ENCODE measurements around the gene LINC01488.
A peak's percentile ranks its signal among the peaks of the same experiment; 100 is the strongest.

LINC01488 gene

DNA sequence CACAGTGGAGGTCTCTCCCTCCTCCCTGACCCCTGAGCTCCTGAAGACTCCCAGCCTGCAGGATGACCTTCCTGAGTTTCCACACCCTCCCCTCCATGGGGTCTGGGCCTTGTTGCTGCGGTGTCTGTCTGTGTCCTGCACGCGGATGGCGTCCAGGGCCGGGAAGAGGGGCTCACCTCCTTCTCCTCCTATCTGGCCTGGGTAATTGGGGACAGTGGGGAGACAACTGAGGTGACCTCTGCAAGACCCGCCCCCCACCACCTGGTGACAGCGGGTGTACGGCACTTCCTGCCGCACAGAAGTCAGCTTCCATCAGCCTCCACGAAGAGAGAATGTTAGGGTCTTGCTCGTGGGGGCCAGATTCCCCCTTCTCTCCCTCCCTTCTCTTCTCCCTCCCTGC, 31.7 kb downstream of the LINC01488 start:
- DNase-seq: no peak

GRCh38 chr11:69513663-69514224, 32.3 kb downstream of the LINC01488 start:
- no peak for DNase-seq

- DNase-seq: no peak
Measured at GRCh38 chr11:69514771-69515170, 33.3 kb downstream of the LINC01488 start.

- DNase-seq: no peak
Measured at GRCh38 chr11:69515271-69516245, 34.1 kb downstream of the LINC01488 start.

- DNase-seq: no peak
Measured at GRCh38 chr11:69516526-69516925, 35.1 kb downstream of the LINC01488 start.

- no peak for DNase-seq
Measured at GRCh38 chr11:69518081-69518950, 36.9 kb downstream of the LINC01488 start.

GRCh38 chr11:69520186-69520916, 38.9 kb downstream of the LINC01488 start:
- DNase-seq: no peak

DNA sequence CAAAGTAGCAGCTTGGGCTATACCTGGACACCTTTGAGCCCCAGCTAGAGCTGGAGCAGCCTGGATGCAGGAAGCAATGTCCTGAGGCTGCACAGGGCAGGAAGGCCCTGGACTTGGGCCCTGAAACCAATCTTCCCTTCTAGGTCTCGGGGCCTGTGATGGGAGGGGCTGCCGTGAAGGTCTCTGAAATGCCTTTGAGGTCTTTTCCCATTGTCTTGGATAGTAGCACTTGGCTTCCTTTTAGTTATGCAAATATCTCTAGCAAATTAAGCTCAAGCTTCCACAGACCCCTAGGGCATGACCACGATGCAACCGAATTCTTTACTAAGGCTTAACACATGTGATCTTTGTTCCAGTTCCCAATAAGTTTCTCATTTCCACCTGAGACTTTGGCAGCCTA, 40.0 kb downstream of the LINC01488 start:
- DNase-seq: no peak

GRCh38 chr11:69523453-69523852, 42.0 kb downstream of the LINC01488 start:
- DNase-seq: no peak

DNA sequence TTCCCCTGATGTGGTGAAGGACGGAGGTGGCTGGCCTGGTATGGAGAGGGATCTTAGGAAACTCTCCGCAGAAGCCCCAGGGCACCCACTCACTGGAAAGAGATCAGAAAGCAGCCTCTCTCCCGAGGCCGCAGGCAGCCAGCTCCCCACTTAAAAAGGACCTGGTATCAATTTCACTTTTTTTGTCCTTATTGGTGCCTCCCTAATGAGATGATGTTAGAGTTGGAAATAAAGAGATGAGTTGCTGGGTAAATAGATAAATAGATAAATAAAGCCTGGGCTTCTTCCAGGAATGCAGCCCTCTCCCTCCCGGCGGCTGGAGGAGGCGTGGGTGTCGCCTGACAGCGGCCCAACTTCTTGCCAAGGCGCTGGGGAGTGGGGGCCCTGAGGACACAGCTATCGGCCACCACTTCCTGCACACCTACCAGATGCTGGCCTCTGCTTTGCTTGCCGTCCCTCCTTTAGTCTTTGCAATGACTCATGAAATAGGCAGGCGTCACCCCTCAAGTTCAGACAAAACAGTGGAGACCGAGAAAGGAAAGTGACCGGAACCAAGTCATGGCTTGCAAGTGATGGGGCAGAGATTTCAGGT, 42.9 kb downstream of the LINC01488 start:
- DNase-seq: no peak

DNA sequence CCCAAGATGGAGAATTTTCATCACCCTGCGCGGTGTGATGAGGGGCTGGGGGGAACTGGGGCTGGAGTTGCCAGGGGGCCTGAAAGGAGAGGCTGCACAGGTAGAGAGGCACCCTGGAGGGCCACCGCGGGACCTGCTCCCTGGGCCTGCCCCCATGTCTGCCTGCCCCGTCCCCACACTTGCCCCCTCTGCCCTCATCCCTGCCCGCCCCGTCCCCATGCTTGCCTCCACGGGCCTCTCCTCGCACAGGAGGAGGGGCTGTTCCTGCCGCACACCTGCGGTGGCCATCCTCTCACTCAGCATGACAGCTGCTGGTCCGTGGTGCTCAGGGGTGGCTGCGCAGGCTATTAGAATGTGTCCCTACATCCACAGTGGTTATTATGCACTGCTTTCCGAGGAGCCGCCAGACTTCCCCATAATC, 43.5 kb downstream of the LINC01488 start:
- no peak for DNase-seq

DNA sequence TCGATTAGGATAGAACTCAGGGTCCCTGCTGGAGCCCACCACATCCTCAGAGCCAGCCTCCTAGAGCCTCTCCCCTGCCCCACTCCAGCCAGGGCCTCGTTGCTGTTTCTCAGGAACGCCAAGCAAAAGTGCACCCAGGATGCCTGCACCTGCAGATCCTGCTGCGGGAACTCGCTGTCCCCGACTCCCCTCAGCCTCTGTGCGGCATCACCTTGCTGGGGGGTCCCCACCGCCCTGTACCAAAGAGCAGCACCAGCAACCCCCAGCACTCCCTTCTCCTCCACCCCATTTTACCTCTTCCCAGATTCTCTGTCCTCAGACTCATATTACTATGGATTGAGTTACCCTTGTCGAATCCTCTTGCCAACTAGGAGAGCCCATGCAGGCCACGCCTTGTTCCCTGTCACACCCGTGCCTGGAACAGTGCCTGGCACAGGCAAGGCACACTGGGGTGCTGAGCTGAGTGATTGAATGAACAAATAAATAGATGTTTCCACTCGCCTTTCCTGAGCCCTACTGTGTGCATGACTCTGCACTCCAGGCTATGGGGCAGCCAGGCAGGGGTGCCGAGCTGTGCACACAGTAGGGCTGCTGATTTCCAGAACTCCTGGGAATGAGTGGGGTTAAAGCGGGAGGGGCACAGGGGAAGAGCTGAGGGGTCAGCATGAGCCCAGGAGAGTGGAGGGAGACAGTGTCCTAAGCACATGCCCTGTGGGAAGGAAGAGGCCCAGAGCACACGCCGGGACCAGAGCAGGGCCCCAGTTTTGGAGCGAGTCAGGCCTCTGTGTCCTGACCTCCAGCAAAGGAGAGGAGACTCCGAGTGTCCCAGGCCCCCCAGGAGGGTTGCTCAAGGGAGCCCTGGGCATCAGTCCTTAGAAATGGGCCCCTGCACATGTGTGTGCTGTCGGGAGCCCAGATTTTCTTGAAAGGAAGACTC, 44.3 kb downstream of the LINC01488 start:
- DNase-seq: peak; percentile 25

DNA sequence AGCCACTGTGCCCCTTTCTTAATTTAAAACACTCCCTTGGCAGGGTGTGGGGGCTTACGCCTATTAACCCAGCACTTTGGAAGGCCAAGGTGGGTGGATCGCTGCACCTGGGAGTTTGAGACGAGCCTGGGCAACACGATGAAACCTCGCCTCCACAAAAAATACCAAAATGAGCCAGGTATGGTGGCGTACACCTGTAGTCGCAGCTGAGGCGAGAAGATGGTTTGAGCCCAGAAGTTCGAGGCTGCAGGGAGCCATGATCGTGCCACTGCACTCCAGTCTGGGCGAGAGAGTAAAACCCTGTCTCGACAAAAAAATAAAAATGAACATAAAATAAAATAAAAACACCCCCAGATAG, 45.0 kb downstream of the LINC01488 start:
- no peak for DNase-seq

- DNase-seq: peak; percentile 41
Measured at GRCh38 chr11:69529001-69529400, 47.5 kb downstream of the LINC01488 start.

DNA sequence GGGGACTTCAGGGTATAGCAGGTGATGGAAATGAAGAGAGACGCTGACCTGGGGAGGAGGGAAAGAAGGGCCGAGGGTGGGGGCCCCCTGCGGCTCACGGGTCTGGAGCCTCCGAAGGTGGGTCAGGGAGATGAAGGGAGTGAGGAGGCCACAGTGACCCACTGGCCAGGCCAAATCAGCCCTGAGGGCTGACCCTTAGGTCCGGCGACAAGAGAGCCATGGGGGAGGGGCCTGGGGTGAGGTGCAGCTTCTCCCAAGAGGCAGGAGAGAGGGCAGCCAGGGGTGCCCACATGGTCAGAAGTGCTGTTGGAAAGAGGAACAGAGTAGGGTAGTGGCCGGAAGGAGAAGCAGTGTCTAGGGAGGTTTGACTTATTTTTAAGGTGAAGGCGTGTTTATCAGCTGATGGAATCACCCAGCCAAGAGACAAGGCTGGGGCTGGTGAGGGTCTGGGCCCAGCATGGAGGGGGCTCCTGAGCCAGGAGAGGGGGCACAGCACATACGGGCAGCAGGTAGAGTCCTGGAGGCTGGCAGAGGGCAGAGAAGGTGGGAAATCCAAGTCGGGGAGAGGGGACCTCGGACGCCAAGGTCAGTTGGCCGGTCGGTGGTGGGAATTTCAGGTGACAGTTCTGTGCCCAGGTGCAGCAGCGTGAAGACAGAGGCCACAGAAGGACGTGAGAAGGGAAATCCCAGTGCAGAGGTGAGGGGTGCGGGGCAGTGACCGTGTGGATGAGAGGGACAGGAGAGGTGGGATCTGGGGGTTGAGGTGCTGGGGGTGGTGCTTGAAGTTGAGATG, 49.0 kb downstream of the LINC01488 start:
- peak; percentile 23 for DNase-seq

- peak; percentile 47 for DNase-seq
Measured at GRCh38 chr11:69531071-69531716, 49.7 kb downstream of the LINC01488 start.

- DNase-seq: peak; percentile 10
Measured at GRCh38 chr11:69531717-69532088, 50.2 kb downstream of the LINC01488 start.

- no peak for DNase-seq
Measured at GRCh38 chr11:69533296-69534165, 52.1 kb downstream of the LINC01488 start.

DNA sequence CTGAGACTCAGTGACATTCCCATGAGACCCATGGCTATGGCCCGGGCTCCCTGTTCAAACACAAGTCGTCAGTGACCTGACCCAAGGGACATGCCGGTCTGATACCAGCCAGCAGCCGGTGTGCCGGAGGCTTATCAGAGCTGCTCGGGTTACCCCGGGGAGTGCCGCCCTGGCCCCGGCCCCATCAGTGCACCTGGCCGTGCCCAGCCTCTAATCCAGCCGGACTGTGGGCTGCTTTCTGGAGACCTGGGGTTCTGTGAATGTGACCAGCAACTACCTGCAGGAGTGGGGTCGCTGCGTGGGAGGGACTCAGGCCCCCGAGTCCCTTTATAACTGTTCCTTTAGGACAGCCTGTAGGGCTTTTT, 52.7 kb downstream of the LINC01488 start:
- no peak for DNase-seq

Data from activated CD8-positive, alpha-beta memory T cell treated with anti-CD3 and anti-CD28 coated beads, Interleukin-2, amount 50 U/mL, for 48 hours (primary cell).